ENCODE data around the gene RNF138. TPM values are rescaled to one million over a fixed set of nuclear protein-coding genes. Genes with fewer than 3 reads are reported as not detected.
"Not testable (repeated sequence)": the region's sequence is repeated elsewhere in the genome, so short reads cannot be mapped to it uniquely, and the experiment has no call there.

The RNF138 gene
- total RNA-seq, 4 donors from 2014 or later, result 9.6 to 27.6 (median 17.9) TPM

DNA sequence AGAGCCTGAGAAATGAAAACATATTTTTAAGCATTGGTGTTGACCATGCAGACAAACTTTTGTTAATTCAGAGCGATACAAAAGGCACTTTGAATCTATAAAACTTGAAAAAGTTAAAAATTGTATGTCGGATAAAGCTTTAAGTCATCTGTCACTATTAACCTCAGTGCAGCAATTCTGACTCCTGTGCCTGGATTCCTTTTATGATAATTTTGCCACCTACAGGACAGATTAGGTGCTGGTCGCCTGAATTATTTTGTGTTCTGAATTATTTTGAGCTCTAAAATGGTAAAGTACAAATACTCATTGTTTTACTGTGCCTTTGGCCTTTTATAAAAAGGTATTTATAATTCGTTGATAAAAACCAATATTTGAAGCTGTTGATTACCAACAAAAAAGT lies 19.4 kb upstream of the RNF138 start:
- no peaks in the 10 kb centered on the region for H3K27me3 ChIP-seq
- ATAC-seq, result no peak
- WGBS, 2 donors (ENCODE audit: low coverage in 1 of 2), result 47 to 71% methylated on average over 4 of the region's 4 CpGs
- no peaks in the 10 kb centered on the region for H3K4me1 ChIP-seq
- H3K9me3 ChIP-seq, result no peaks in the 10 kb centered on the region
- H3K36me3 ChIP-seq, result no peaks in the 10 kb centered on the region
- H3K4me3 ChIP-seq, result no peak overlapping the region
- no peak overlapping the region for H3K27ac ChIP-seq
- no peak for TF ChIP-seq POLR2AphosphoS5 (IDR thresholded peaks at IDR 0.05)
- TF ChIP-seq, protein P1, sequence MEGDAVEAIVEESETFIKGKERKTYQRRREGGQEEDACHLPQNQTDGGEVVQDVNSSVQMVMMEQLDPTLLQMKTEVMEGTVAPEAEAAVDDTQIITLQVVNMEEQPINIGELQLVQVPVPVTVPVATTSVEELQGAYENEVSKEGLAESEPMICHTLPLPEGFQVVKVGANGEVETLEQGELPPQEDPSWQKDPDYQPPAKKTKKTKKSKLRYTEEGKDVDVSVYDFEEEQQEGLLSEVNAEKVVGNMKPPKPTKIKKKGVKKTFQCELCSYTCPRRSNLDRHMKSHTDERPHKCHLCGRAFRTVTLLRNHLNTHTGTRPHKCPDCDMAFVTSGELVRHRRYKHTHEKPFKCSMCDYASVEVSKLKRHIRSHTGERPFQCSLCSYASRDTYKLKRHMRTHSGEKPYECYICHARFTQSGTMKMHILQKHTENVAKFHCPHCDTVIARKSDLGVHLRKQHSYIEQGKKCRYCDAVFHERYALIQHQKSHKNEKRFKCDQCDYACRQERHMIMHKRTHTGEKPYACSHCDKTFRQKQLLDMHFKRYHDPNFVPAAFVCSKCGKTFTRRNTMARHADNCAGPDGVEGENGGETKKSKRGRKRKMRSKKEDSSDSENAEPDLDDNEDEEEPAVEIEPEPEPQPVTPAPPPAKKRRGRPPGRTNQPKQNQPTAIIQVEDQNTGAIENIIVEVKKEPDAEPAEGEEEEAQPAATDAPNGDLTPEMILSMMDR (IDR thresholded peaks at IDR 0.05), result peak in 3 of 4 experiments; percentile 22 to 34 (median 31)

DNA sequence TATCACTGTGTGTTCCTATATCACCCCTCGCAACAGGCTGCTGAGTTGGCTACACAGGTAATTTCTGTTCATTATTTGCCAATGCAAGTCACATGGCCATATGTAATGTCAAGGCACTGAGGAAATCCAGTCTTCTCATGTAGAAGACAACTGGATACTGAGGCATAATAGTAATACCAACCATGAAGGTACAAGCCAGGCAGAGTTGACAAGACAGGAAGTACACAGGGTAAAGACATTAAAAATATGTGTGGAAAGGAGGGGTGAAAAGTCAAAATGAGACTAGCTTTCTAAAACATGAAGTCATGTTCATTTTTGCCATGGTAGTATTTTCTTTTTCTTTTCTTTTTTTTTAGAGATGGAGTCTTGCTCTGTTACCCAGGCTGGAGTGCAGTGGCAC lies 17.5 kb upstream of the RNF138 start:
- Histone ChIP-seq H3K4me3 (no peak overlapping the region), H3K9me3 (no peaks in the 10 kb centered on the region), H3K36me3 (no peaks in the 10 kb centered on the region), H3K27ac (no peak overlapping the region), H3K27me3 (no peaks in the 10 kb centered on the region), H3K4me1 (no peaks in the 10 kb centered on the region)
- ATAC-seq, result no peak
- no peak for TF ChIP-seq EP300 (IDR thresholded peaks at IDR 0.05)
- 100% methylated on average over 1 of the region's 1 CpG for WGBS, 2 donors (ENCODE audit: low coverage in 1 of 2)

DNA sequence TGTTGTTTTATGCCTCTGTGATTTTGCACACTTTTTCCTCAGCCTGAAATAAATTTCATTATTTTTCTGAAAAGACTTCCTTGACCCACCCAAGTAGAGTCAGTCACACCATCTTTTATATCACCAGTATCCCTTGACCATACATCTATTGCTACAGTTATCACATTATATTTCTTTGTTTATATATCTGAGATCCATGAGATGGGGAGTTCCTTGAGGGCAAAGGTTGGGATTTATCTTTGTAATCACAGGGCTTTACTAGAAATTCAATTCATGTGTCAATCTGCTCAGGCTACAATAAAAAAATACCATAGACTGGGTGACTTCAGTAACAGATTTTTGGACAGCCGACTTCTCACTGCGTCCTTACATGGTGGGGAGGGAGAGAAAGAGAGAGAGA lies 12.8 kb upstream of the RNF138 start:
- ATAC-seq, result no peak

DNA sequence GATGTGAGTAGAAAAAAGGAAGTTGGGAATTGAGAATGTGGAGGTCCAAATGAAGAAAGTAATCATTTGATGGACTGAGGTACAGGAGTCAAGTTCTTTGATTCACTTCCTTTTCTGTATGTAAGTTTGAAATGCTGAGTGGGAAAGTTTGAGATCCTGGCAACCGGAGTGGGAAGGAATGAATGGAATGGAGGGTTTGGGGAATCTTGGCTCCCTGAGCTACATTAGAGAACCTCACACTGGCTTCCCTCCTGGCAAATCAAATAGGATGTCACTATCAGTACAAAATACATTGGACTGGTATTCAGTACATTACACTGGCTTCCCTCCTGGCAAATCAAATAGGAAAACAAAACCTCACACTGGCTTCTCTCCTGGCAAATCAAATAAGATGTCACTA lies 9.8 kb upstream of the RNF138 start:
- Histone ChIP-seq H3K27ac (no peak overlapping the region), H3K9me3 (no peaks in the 10 kb centered on the region), H3K27me3 (no peaks in the 10 kb centered on the region), H3K4me1 (peaks cover 0 to 23% (median 0%) of the 10 kb centered on the region in 3 donors), H3K4me3 (no peak overlapping the region), H3K36me3 (no peaks in the 10 kb centered on the region)
- no peak for TF ChIP-seq POLR2A (IDR thresholded peaks at IDR 0.05)
- TF ChIP-seq, protein P1 (IDR thresholded peaks at IDR 0.05), result no peak
- no peak for TF ChIP-seq EP300 (IDR thresholded peaks at IDR 0.05)
- TF ChIP-seq POLR2AphosphoS5 (IDR thresholded peaks at IDR 0.05), result no peak
- 13 to 60% methylated on average over 1 of the region's 1 CpG for WGBS, 2 donors (ENCODE audit: low coverage in 1 of 2)
- ATAC-seq, result no peak

More for the DNA sequence above, 12.8 kb upstream of the RNF138 start:
- no peak overlapping the region for H3K4me3 ChIP-seq
- TF ChIP-seq EP300 (IDR thresholded peaks at IDR 0.05) (no peak), POLR2AphosphoS5 (IDR thresholded peaks at IDR 0.05) (no peak), POLR2A (IDR thresholded peaks at IDR 0.05) (no peak)
- TF ChIP-seq, protein P1 (IDR thresholded peaks at IDR 0.05), result no peak
- H3K27ac ChIP-seq, result no peak overlapping the region
- WGBS, 2 donors (ENCODE audit: low coverage in 1 of 2), result 100% methylated on average over 2 of the region's 2 CpGs; no CpG with 5 or more reads in 1 of the 2 donors
- no peaks in the 10 kb centered on the region for H3K9me3 ChIP-seq
- no peaks in the 10 kb centered on the region for H3K36me3 ChIP-seq
- no peaks in the 10 kb centered on the region for H3K4me1 ChIP-seq
- no peaks in the 10 kb centered on the region for H3K27me3 ChIP-seq

DNA sequence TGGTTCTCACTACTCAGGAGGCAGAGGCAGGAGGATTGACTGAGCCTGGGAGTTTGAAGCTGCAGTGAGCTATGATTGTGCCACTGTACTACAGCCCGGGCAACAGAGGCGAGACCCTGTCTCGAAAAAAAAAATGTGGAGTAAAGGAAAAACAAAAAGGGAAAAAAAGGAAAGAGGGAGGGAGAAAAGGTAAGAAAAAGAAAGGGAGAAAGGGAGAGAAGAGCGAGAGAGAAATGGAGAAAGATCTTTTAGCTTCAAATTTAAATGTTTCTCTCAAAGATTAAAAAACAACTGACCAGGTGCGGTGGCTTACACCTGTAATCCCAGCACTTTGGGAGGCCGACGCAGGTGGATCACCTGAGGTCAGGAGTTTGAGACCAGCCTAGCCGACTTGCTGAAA lies 7.9 kb upstream of the RNF138 start:
- TF ChIP-seq EP300 (IDR thresholded peaks at IDR 0.05), result no peak
- H3K4me1 ChIP-seq, result peaks cover 0 to 23% (median 0%) of the 10 kb centered on the region in 3 donors
- ATAC-seq, result no peak
- no peak overlapping the region for H3K4me3 ChIP-seq
- no peaks in the 10 kb centered on the region for H3K27me3 ChIP-seq
- H3K9me3 ChIP-seq, result no peaks in the 10 kb centered on the region
- no peaks in the 10 kb centered on the region for H3K36me3 ChIP-seq
- no peak overlapping the region for H3K27ac ChIP-seq
- 94 to 98% methylated on average over 8 of the region's 8 CpGs for WGBS, 2 donors (ENCODE audit: low coverage in 1 of 2)

DNA sequence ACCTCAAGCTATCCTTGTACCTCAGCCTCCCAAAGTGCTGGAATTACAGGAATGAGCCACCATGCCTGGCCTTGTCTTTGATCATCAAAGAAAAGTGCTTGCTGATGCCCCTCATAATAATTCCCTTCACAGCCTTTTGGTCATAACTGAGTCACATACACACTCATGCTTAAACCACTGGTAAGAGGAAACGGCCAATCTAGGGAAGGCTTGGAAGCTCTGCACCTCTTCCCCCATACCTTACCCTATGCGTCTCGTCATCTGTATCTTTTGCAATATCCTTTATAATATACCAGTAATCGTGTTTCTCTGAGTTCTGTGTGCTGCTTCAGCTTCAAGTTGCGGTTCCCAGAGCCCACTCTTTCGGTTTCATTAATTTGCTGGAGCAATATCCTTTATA lies 4.8 kb upstream of the RNF138 start:
- peaks cover 0 to 31% (median 0%) of the 10 kb centered on the region in 3 donors for H3K4me1 ChIP-seq
- no peak overlapping the region for H3K27ac ChIP-seq
- H3K36me3 ChIP-seq, result no peaks in the 10 kb centered on the region
- TF ChIP-seq, protein P1 (IDR thresholded peaks at IDR 0.05), result no peak
- TF ChIP-seq POLR2A (IDR thresholded peaks at IDR 0.05) (no peak), EP300 (IDR thresholded peaks at IDR 0.05) (no peak), POLR2AphosphoS5 (IDR thresholded peaks at IDR 0.05) (no peak)
- H3K9me3 ChIP-seq, result no peaks in the 10 kb centered on the region
- 72 to 74% methylated on average over 5 to 6 of the region's 6 CpGs for WGBS, 2 donors (ENCODE audit: low coverage in 1 of 2)
- no peak overlapping the region for H3K4me3 ChIP-seq
- no peak for ATAC-seq
- H3K27me3 ChIP-seq, result no peaks in the 10 kb centered on the region

DNA sequence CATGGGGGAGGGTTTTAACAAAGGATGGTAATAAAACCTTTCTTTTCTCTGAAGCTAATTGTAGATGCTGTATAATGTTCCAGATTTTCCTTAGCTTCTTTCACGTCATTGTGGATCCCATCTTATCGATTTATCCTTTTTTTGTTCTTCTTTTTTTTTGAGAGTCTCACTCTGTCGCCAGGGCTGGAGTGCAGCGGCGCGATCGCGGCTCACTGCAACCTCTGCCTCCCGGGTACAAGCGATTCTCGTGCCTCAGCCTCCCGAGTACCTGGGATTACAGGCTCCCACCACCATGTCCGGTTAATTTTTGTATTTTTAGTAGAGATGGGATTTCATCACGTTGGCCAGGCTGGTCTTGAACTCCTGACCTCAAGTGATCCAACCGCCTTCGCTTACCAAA lies 843 bp upstream of the RNF138 start:
- H3K27me3 ChIP-seq, ATAC-seq, H3K36me3 ChIP-seq, H3K9me3 ChIP-seq, H3K4me3 ChIP-seq: not testable (repeated sequence)
- WGBS, 2 donors (ENCODE audit: low coverage in 1 of 2), result 84 to 92% methylated on average over 5 to 15 of the region's 16 CpGs
- Histone ChIP-seq H3K27ac (peak overlapping the region in 2 of 4 donors; percentile 100), H3K4me1 (peaks cover 0 to 39% (median 4%) of the 10 kb centered on the region in 3 donors)

All from gastroesophageal sphincter (tissue), 4 donors.